HG02885 (cell line): ENCODE data around the gene SLC7A11.
A peak's percentile ranks its signal among the peaks of the same experiment; 100 is the strongest.

Source experiments
- ATAC-seq: cut with Tn5 transposase; IDR thresholded peaks from one replicate; pipeline ENCODE4 v1.9.1; 2021; ENCODE audit warnings: mild to moderate bottlenecking; ENCODE audit not compliant: unreplicated experiment, poor library complexity

SLC7A11 gene

DNA sequence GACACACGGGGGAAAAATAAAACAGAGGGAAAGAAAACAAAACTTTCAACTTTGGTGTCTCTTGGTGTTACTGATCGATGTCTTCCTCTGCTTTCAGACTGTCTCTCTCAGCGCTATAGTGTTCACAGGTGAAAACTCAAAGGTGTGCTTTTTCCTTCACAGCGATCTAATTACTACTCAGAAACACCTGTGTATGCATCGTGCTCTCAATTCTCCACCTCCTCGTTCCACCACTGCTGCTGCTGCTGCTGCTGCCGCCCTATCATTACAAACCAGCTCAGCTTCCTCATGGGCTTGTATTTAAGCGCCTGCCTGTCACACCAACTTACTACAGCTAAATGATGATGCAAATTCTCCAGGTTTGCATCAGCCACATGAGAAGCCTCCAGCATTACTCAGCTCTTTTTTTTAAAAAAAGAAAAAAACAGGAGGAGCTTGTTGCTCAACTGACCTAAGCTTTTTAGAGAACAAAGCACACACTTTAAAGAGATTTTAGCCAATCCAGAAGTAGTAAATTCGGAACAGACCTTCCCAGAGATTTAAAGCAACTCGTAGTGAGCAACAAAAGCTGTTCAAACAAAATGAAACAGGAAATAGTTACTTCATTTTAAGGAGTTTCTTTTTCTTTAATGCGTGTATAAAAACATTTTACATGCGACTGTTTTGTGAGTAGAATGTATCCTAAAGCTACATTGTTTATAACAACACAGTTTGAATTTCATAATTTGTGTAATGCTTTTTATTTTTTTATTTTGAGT, at the start of gene SLC7A11:
SLC7A11 (minus strand) TSS at position 274 of the 758 bp plus-strand sequence. CDS start 280 bp downstream, outside the sequence.
- peak; percentile 98 for ATAC-seq

GRCh38 chr4:138291431-138291830, 49.3 kb upstream of the SLC7A11 start:
- no peak for ATAC-seq

GRCh38 chr4:138290805-138291204, 48.7 kb upstream of the SLC7A11 start:
- no peak for ATAC-seq

GRCh38 chr4:138279286-138279685, 37.1 kb upstream of the SLC7A11 start:
- ATAC-seq: no peak

DNA sequence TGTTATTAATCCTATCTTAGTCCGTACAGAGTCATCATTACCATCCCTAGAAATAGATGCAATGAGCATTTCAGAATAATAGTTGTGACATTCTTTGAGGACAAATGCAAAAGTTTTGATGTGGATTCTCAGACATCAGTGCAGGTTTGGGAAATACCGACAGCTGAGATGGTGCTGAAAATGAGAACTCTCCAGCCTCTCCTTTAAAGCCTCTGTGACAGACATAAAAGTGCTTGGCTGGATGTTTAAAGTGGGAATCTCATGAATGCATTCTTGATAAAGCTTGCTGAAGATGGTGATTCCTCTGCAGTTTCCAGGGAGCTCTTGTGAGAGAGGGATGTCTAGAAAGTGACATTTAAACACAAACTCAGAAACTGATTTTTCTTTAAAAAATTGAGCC, 35.0 kb upstream of the SLC7A11 start:
- no peak for ATAC-seq

- no peak for ATAC-seq
Measured at GRCh38 chr4:138275963-138276621, 33.9 kb upstream of the SLC7A11 start.

DNA sequence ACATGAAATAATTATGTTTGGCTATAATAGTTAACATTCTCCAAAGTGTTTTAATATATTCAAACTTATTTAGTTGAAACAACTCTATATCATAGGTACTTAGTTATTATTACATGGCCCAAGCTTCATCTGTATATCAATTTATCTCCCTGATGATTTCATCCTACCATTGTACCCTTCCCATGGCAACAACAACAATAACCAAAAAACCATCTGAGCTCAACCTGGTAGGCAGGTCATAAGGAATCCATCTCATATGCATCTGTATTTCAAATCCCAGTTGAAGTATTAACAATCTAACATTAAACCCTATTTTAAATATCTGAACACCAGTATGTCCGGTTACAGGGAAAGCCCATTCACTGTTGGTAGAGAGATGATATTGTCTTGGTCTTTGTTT, 33.1 kb upstream of the SLC7A11 start:
- ATAC-seq: no peak

- ATAC-seq: no peak
Measured at GRCh38 chr4:138269175-138269574, 27.0 kb upstream of the SLC7A11 start.

DNA sequence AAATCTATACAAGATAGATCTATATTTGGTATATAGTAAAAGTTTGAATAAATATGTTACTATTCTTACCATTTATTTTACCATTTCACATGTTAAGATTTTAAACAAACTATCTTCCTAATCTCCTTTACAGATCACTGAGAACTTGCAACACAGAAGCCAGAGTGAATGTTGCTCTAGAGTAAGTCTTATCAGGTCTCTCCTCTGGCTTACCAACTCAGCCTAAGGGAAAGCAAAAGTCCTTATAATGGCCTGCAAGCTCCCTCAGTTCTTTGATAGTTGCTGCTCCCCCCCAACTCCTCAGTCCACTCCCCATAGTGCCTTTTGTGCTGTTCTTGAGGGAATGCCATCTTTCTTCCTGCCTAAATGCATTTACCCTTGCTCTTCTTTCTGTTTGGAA, 25.7 kb upstream of the SLC7A11 start:
- no peak for ATAC-seq

- no peak for ATAC-seq
Measured at GRCh38 chr4:138266948-138267347, 24.8 kb upstream of the SLC7A11 start.

GRCh38 chr4:138263247-138263816, 21.2 kb upstream of the SLC7A11 start:
- no peak for ATAC-seq

GRCh38 chr4:138262469-138262868, 20.3 kb upstream of the SLC7A11 start:
- no peak for ATAC-seq

GRCh38 chr4:138262030-138262429, 19.9 kb upstream of the SLC7A11 start:
- no peak for ATAC-seq

DNA sequence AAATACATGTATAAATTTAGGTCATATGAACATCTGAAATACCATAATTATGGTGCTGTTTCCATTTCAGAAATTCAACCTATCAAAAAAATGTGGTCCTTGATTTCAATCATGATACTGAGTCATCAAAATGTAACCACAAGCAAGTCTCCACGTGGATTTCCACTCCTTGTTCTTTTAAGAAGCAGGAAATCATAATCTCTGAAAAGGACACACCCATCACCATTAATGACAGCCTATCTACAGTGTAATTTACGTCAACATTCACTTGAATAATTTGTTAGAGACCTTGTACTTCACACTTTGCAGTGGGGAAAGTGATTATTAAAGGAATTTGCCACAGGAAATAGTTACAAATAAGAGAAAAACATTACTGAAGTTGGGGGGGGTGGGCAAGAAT, 17.7 kb upstream of the SLC7A11 start:
- no peak for ATAC-seq

- ATAC-seq: no peak
Measured at GRCh38 chr4:138259271-138259670, 17.1 kb upstream of the SLC7A11 start.

DNA sequence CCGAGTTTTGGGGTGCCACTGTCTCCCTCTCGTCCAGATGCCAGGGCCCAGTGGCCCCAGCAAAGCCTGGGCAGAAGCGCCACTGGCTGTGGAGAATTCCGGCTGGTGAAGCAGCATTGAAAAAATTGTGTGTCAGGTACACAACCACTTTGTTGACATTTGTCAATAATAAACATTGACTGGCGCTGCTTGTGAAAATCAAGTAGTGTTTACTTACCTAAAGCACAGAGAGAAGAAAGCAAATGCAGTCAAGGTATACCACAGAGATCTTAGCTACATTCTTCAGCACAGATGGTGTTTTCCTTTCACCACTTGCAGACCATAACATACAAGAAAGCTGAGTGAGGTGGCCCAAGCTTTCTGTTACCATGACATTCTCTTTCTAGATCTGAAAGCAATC, 14.5 kb upstream of the SLC7A11 start:
- no peak for ATAC-seq

GRCh38 chr4:138255917-138256597, 13.9 kb upstream of the SLC7A11 start:
- ATAC-seq: no peak

DNA sequence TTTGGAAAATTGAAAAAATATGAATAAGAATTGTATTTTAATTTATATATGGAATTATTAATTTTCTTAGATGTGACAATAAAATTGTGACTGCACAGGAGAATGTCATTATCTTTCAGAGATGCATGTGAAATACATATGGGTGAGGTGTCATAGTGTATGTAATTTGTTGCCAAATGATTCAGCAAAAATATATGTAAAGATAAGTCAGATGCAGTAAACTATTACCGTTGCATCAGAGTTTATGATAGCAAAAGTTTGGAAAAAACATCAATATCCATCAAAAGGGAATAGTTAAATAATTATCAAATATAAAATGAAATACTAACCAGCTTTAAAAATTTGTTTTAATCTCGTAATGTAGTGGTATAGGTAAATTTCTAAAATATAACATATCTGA, 10.4 kb upstream of the SLC7A11 start:
- ATAC-seq: no peak

GRCh38 chr4:138251938-138252337, 9.8 kb upstream of the SLC7A11 start:
- ATAC-seq: no peak

DNA sequence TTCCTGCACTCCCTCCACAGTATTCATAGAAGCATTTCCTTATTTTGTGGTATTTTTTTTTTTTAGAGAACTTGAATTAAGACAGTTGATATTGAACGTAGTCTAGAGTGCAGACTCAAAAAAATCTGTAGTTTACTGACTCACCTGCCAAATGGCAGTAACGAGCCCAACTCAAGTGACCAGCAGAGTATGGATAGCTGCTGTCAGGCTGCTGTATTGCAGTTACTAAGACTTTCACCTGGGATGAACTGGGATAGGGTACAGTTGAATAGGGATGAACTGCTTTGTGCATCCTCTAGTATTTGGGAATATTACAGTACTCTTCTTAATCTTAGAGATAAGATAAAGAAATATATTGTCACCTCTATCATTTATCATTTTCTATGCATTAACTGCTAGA, 7.0 kb upstream of the SLC7A11 start:
- ATAC-seq: no peak

DNA sequence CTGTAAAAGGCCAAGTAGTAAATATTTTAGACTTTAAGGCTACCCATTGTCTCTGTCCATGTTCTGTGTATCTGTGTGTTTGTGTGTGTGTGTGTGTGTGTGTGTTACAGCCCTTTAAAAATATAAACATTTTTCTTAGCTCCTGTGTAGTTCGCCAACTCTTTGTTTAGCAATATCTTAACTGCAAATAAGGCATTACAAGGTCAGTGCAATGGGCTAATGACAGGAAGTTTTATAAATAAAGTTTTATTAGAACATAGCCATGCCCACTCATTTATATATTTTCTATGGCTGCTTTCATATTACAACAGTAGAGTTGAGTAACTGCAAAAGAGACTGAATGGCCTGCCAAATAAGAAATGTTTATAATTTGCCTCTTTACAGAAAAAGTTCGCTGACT, 5.9 kb upstream of the SLC7A11 start:
- ATAC-seq: no peak
